Gastroesophageal sphincter (tissue), 4 donors: ENCODE measurements around the gene TMTC1. TPM values are rescaled to one million over a fixed set of nuclear protein-coding genes. Genes with fewer than 3 reads are reported as not detected.

ENCODE experiments used
- ATAC-seq: fragments of 150-250 bp; one replicate; pipeline ENCODE4 v1.9.1; 2016; ENCODE audit warnings: mild to moderate bottlenecking, moderate library complexity
- H3K27ac ChIP-seq, 4 donors: fragments of 200-600 bp; sonication (generic) in 3 of 4; 1 replicate in 3 of 4; 2 replicates in 1 of 4; pipeline ENCODE4 v1.5.1; 2016 to 2019
- H3K27me3 ChIP-seq: fragments of 200-600 bp; sonication (generic); one replicate; pipeline ENCODE4 v1.5.1; 2019
- H3K36me3 ChIP-seq, 2 donors: fragments of 200-600 bp; sonication (generic); one replicate each; pipeline ENCODE4 v1.5.1; 2019; ENCODE audit warnings: control low read depth in 1 of 2
- H3K4me1 ChIP-seq, 3 donors: fragments of 200-600 bp; sonication (generic); 1 replicate in 2 of 3; 2 replicates in 1 of 3; pipeline ENCODE4 v1.5.1; 2016 to 2019; ENCODE audit warnings: control low read depth in 2 of 3
- H3K4me3 ChIP-seq, 2 donors: fragments of 200-600 bp; sonication (generic); one replicate each; pipeline ENCODE4 v1.5.1; 2019; ENCODE audit warnings: mild to moderate bottlenecking in 1 of 2, moderate library complexity in 1 of 2
- H3K9me3 ChIP-seq, 3 donors: fragments of 200-600 bp; sonication (generic); one replicate each; pipeline ENCODE4 v1.5.1; 2017 to 2019; ENCODE audit warnings: control low read depth in 2 of 3
- EP300 ChIP-seq: sonication (generic); formaldehyde crosslinking; IDR thresholded peaks from one replicate; pipeline ENCODE4 v1.6.1; 2017; ENCODE audit warnings: antibody characterized with exemption, mild to moderate bottlenecking
- POLR2A ChIP-seq, 2 donors: fragments of 450-650 bp; IDR thresholded peaks; one replicate each; pipeline ENCODE4 v1.6.1; 2017; ENCODE audit warnings: antibody characterized with exemption in 2 of 2, mild to moderate bottlenecking in 2 of 2, moderate library complexity in 1 of 2
- POLR2AphosphoS5 ChIP-seq: sonication (generic); formaldehyde crosslinking; IDR thresholded peaks from one replicate; pipeline ENCODE4 v1.6.1; 2017; ENCODE audit warnings: antibody characterized with exemption
- WGBS, 2 donors: methylation state at CpG; one replicate each; pipeline ENCODE4 v1.1.5; 2018; ENCODE audit warnings: low coverage in 1 of 2; 5-methylcytosine and 5-hydroxymethylcytosine counted together
- total RNA-seq, 4 donors: library from RNA; depleted of rRNA; stranded (reverse); fragments of >200 nt; gene quantifications; one replicate each; pipeline ENCODE4 v1.1.0, GENCODE V29; 2016
- TF ChIP-seq, protein P1 (sequence below), 4 experiments: fragments of 200-600 bp in 2 of 4; fragments of 450-650 bp in 2 of 4; sonication (generic) in 1 of 4; IDR thresholded peaks; one replicate each; pipeline ENCODE4 v1.5.1; 2017 to 2019; ENCODE audit warnings: antibody characterized with exemption in 4 of 4, mild to moderate bottlenecking in 2 of 4, moderate library complexity in 2 of 4

Gene TMTC1
- total RNA-seq, 4 donors from 2014 or later = 94.0 to 190 (median 117) TPM

DNA sequence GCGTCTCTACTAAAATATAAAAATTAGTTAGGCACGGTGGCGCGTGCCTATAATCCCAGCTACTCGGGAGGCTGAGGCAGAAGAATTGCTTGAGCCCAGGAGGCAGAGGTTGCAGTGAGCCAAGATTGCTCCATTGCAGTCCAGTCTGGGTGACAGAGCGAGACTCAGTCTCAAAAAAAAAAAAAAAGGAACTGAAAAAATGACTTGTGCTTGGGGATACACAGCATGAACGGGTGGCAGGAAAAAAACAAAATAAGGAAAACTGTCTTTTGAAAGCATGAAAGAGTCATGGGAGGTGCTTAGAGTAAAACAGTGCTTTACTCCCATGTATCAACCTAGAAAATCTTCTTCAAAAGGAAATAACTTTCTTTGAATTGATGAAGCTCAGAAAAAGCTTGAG lies 80.8 kb downstream of the TMTC1 start:
- Histone ChIP-seq H3K4me1 (peaks cover 0 to 30% (median 4%) of the 10 kb centered on the region in 3 donors), H3K36me3 (no peaks in the 10 kb centered on the region), H3K9me3 (no peaks in the 10 kb centered on the region), H3K27me3 (no peaks in the 10 kb centered on the region), H3K27ac (no peak overlapping the region), H3K4me3 (no peak overlapping the region)
- 96% methylated on average over 5 to 7 of the region's 7 CpGs for WGBS, 2 donors
- no peak for TF ChIP-seq EP300
- no peak for TF ChIP-seq POLR2A (IDR thresholded peaks at IDR 0.05)
- no peak for TF ChIP-seq POLR2AphosphoS5
- TF ChIP-seq, protein P1, sequence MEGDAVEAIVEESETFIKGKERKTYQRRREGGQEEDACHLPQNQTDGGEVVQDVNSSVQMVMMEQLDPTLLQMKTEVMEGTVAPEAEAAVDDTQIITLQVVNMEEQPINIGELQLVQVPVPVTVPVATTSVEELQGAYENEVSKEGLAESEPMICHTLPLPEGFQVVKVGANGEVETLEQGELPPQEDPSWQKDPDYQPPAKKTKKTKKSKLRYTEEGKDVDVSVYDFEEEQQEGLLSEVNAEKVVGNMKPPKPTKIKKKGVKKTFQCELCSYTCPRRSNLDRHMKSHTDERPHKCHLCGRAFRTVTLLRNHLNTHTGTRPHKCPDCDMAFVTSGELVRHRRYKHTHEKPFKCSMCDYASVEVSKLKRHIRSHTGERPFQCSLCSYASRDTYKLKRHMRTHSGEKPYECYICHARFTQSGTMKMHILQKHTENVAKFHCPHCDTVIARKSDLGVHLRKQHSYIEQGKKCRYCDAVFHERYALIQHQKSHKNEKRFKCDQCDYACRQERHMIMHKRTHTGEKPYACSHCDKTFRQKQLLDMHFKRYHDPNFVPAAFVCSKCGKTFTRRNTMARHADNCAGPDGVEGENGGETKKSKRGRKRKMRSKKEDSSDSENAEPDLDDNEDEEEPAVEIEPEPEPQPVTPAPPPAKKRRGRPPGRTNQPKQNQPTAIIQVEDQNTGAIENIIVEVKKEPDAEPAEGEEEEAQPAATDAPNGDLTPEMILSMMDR (IDR thresholded peaks at IDR 0.05) = no peak
- no peak for ATAC-seq

DNA sequence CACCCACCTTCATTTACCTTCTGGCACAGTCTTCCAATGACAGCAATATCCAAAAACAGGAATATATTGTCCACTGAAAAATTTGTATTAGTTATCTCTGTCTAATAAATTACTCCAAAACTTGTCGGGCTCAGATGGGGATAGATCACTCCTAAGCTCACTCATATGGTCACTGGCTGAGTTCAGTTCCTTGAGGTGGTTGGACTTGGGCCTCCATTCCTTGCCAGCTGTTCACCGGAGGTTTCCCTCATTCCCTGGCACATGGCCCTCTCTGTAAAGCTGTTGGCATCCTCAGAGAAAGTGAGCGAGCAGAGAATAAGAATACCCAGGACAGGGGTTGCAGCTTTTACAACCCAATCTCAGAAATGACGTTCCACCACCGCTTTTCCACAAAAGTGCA lies 81.5 kb downstream of the TMTC1 start:
- peaks cover 0 to 30% (median 4%) of the 10 kb centered on the region in 3 donors for H3K4me1 ChIP-seq
- H3K27ac ChIP-seq = no peak overlapping the region
- no peak for ATAC-seq
- H3K4me3 ChIP-seq = no peak overlapping the region
- H3K27me3 ChIP-seq = no peaks in the 10 kb centered on the region
- TF ChIP-seq, protein P1 (IDR thresholded peaks at IDR 0.05) = no peak
- TF ChIP-seq EP300 = no peak
- no peak for TF ChIP-seq POLR2A (IDR thresholded peaks at IDR 0.05)
- H3K9me3 ChIP-seq = no peaks in the 10 kb centered on the region
- no peaks in the 10 kb centered on the region for H3K36me3 ChIP-seq
- 80 to 82% methylated on average over 3 to 5 of the region's 5 CpGs for WGBS, 2 donors

DNA sequence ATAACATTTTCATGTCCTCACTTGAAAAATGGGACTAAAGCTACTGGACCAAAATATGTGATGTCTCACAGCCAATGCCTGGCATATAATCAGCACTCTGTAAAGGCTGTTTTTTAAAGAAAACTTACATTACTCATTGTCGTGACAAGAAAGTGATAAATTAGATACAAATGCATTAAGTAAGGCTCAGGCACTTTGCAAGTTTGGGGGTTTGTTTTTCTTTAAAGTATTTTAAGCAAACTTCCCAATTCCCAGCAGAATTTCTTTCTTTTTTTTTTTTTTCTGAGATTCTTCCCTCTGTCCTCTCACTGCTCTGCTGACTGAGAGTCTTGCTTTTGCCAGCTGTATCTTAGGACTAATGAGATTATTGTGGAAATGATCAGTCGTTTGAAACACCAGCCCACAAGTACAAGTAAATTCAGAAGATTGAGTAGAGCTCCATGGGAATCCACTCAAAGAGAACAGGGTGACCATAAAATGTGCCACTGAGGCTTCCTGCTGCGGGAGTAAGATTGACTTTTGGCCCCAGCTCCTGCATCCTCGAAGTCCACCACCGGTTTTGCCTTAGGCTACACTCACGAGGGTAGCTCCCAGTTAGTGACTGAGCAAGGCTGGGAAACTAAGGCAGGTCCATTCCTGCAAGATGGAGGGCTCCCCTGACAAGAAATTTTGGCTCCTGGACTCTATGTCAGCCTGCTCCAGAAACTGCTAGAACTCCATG lies 82.8 kb downstream of the TMTC1 start:
- WGBS, 2 donors = 57 to 67% methylated on average over 2 to 3 of the region's 6 CpGs
- Histone ChIP-seq H3K4me1 (peaks cover 0 to 18% (median 4%) of the 10 kb centered on the region in 3 donors), H3K27me3 (no peaks in the 10 kb centered on the region), H3K36me3 (no peaks in the 10 kb centered on the region), H3K9me3 (no peaks in the 10 kb centered on the region), H3K4me3 (no peak overlapping the region), H3K27ac (no peak overlapping the region)
- no peak for ATAC-seq
- no peak for TF ChIP-seq POLR2AphosphoS5
- no peak for TF ChIP-seq EP300
- TF ChIP-seq, protein P1 (IDR thresholded peaks at IDR 0.05) = no peak
- no peak for TF ChIP-seq POLR2A (IDR thresholded peaks at IDR 0.05)

DNA sequence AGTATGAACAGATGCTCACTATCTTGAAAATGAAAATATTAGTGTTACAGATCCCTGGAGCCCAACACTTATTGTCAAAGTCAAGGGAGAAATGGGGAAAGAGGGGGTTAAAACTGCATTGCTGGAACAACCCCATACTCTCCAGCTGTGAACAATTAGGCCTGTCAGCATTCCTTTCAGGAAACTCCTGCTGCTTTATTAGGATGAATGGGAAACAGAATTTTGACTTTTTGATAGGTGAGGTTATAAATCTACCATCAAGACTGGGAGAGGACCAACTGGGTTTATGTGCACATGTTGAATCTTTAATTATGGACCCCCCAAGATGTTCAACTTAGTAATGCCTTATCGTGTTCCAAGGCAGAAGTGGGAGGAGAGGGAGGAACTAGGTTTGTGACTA lies 85.0 kb downstream of the TMTC1 start:
- Histone ChIP-seq H3K4me3 (no peak overlapping the region), H3K4me1 (peaks cover 0 to 11% (median 4%) of the 10 kb centered on the region in 3 donors), H3K27me3 (no peaks in the 10 kb centered on the region), H3K36me3 (no peaks in the 10 kb centered on the region), H3K9me3 (no peaks in the 10 kb centered on the region), H3K27ac (no peak overlapping the region)
- TF ChIP-seq, protein P1 (IDR thresholded peaks at IDR 0.05) = no peak
- TF ChIP-seq POLR2AphosphoS5 (no peak), EP300 (no peak), POLR2A (IDR thresholded peaks at IDR 0.05) (no peak)
- 33 to 78% methylated on average over 1 of the region's 1 CpG for WGBS, 2 donors
- no peak for ATAC-seq

DNA sequence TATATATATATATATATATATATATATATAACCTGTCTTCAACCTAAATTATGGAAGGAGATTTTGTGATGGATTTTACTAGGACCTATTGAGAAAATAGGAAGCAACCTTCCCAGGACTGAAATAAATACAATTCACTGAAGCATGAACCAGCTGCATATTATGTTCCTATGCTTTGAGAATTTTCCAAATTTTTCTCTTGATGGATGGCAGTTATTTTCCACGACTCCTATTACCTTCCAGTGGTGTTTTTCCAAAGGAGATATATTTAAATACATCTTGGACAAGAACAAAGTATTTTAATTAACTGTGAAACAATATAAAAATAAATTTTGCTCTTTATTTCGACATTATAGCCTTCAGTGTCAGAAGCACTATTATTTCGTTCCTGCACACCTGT lies 87.9 kb downstream of the TMTC1 start:
- WGBS, 2 donors = 29 to 52% methylated on average over 3 of the region's 3 CpGs

More for the DNA sequence above, 87.9 kb downstream of the TMTC1 start:
- TF ChIP-seq POLR2A (IDR thresholded peaks at IDR 0.05) = no peak
- TF ChIP-seq, protein P1 (IDR thresholded peaks at IDR 0.05) = no peak
- TF ChIP-seq EP300 = no peak
- TF ChIP-seq POLR2AphosphoS5 = no peak
- ATAC-seq = no peak
- peaks cover 0 to 3% (median 0%) of the 10 kb centered on the region in 3 donors for H3K4me1 ChIP-seq
- H3K4me3 ChIP-seq = no peak overlapping the region
- H3K9me3 ChIP-seq = no peaks in the 10 kb centered on the region
- no peak overlapping the region for H3K27ac ChIP-seq
- no peaks in the 10 kb centered on the region for H3K27me3 ChIP-seq
- no peaks in the 10 kb centered on the region for H3K36me3 ChIP-seq
